ENCODE data around the gene ARMC8.

- TF ChIP-seq POLR2AphosphoS5 (IDR thresholded peaks at IDR 0.05; ENCODE audit: low read depth, low read length) (no peak), TAF1 (IDR thresholded peaks at IDR 0.05; ENCODE audit: borderline replicate concordance, insufficient read depth, low read length) (no peak), REST (IDR thresholded peaks at IDR 0.05; ENCODE audit: insufficient read depth in 1 of 2, low read depth in 2 of 2, low read length in 2 of 2) (no peak), SIN3A (IDR thresholded peaks at IDR 0.05; ENCODE audit: borderline replicate concordance, insufficient read depth, low read length) (no peak)
Measured at GRCh38 chr3:138213398-138214085, 26.4 kb downstream of the ARMC8 start.

Measured in PFSK-1 (cell line).